Activated naive CD4-positive, alpha-beta T cell treated with anti-CD3 and anti-CD28 coated beads, Interleukin-2, amount 50 U/mL, for 72 hours (primary cell): ENCODE data around the gene RFPL3. TPM values are rescaled to one million over a fixed set of nuclear protein-coding genes. Genes with fewer than 3 reads are reported as not detected.

ENCODE experiments used
- ATAC-seq, 2 donors: fragments of 150-1000 bp; cut with Tn5 transposase; 2 replicates each; pipeline ENCODE4 v1.10.0; 2021; ENCODE audit warnings: mild to moderate bottlenecking in 2 of 2, moderate library complexity in 2 of 2
- DNase-seq, 2 donors: peaks; one replicate each; pipeline ENCODE4 v3.0.0; 2021 to 2022; ENCODE audit warnings: low spot score in 2 of 2
- H3K27ac Mint-ChIP-seq, 2 donors: one replicate each; pipeline ENCODE4 v1.8.0; 2022; ENCODE audit warnings: mild to moderate bottlenecking in 2 of 2, mixed read lengths in 2 of 2
- H3K36me3 Mint-ChIP-seq, 2 donors: one replicate each; pipeline ENCODE4 v1.8.0; 2022; ENCODE audit warnings: mixed read lengths in 2 of 2
- H3K9me3 Mint-ChIP-seq, 2 donors: one replicate each; pipeline ENCODE4 v1.8.0; 2022; ENCODE audit warnings: mixed read lengths in 2 of 2
- total RNA-seq, 2 donors: library from RNA; stranded (reverse); gene quantifications; one replicate each; pipeline ENCODE4 v1.2.3, GENCODE V29; 2022

RFPL3 gene
- total RNA-seq, 2 donors from 2014 or later: not detected

GRCh38 chr22:32376681-32377080, 19.0 kb downstream of the RFPL3 start:
- Mint-ChIP-seq H3K36me3 (no peaks in the 10 kb centered on the region), H3K27ac (peak overlapping the region in 1 of 2 donors; percentile 30), H3K9me3 (no peaks in the 10 kb centered on the region)
- ATAC-seq: peak in 1 of 2 donors; percentile 18
- no peak for DNase-seq

- peak; percentile 51 to 54 for ATAC-seq
Measured at GRCh38 chr22:32378707-32379272, 21.1 kb downstream of the RFPL3 start.

GRCh38 chr22:32380991-32381390, 23.3 kb downstream of the RFPL3 start:
- no peaks in the 10 kb centered on the region for H3K36me3 Mint-ChIP-seq
- DNase-seq (no peak), ATAC-seq (no peak)
- no peaks in the 10 kb centered on the region for H3K9me3 Mint-ChIP-seq
- H3K27ac Mint-ChIP-seq: no peak overlapping the region

More at GRCh38 chr22:32378707-32379272, 21.1 kb downstream of the RFPL3 start:
- Mint-ChIP-seq H3K36me3 (no peaks in the 10 kb centered on the region), H3K9me3 (no peaks in the 10 kb centered on the region), H3K27ac (no peak overlapping the region)
- DNase-seq: peak in 1 of 2 donors; percentile 15

- H3K36me3 Mint-ChIP-seq: peaks cover 5 to 8% of the 10 kb centered on the region in 2 donors
- no peak overlapping the region for H3K27ac Mint-ChIP-seq
- no peaks in the 10 kb centered on the region for H3K9me3 Mint-ChIP-seq
- no peak for ATAC-seq
- no peak for DNase-seq
Measured at GRCh38 chr22:32385681-32386080, 28.0 kb downstream of the RFPL3 start.

GRCh38 chr22:32389685-32390084, 32.0 kb downstream of the RFPL3 start:
- DNase-seq (peak in 1 of 2 donors; percentile 7), ATAC-seq (peak in 1 of 2 donors; percentile 37)
- Mint-ChIP-seq H3K36me3 (peaks cover 8 to 11% of the 10 kb centered on the region in 2 donors), H3K9me3 (no peaks in the 10 kb centered on the region), H3K27ac (peak overlapping the region; percentile 3 to 80)

GRCh38 chr22:32395107-32395506, 37.4 kb downstream of the RFPL3 start:
- ATAC-seq (peak; percentile 92 to 95), DNase-seq (no peak)
- Mint-ChIP-seq H3K9me3 (no peaks in the 10 kb centered on the region), H3K27ac (peak overlapping the region; percentile 63 to 83), H3K36me3 (peaks cover 2 to 15% of the 10 kb centered on the region in 2 donors)

- H3K27ac Mint-ChIP-seq: no peak overlapping the region
- peaks cover 6 to 17% of the 10 kb centered on the region in 2 donors for H3K36me3 Mint-ChIP-seq
- DNase-seq (no peak), ATAC-seq (no peak)
- no peaks in the 10 kb centered on the region for H3K9me3 Mint-ChIP-seq
Measured at GRCh38 chr22:32396255-32396654, 38.6 kb downstream of the RFPL3 start.

- ATAC-seq: no peak
- H3K36me3 Mint-ChIP-seq: peaks cover 6 to 22% of the 10 kb centered on the region in 2 donors
- no peak overlapping the region for H3K27ac Mint-ChIP-seq
- no peaks in the 10 kb centered on the region for H3K9me3 Mint-ChIP-seq
- DNase-seq: no peak
Measured at GRCh38 chr22:32396746-32397145, 39.1 kb downstream of the RFPL3 start.

- DNase-seq: no peak
- no peak for ATAC-seq
- Mint-ChIP-seq H3K27ac (peak overlapping the region in 1 of 2 donors; percentile 44), H3K36me3 (peaks cover 6 to 26% of the 10 kb centered on the region in 2 donors), H3K9me3 (no peaks in the 10 kb centered on the region)
Measured at GRCh38 chr22:32401486-32401885, 43.8 kb downstream of the RFPL3 start.

GRCh38 chr22:32404021-32404420, 46.4 kb downstream of the RFPL3 start:
- DNase-seq (no peak), ATAC-seq (no peak)
- Mint-ChIP-seq H3K36me3 (peaks cover 11 to 46% of the 10 kb centered on the region in 2 donors), H3K27ac (peak overlapping the region in 1 of 2 donors; percentile 30), H3K9me3 (no peaks in the 10 kb centered on the region)

GRCh38 chr22:32407312-32407711, 49.6 kb downstream of the RFPL3 start:
- DNase-seq: no peak
- no peak overlapping the region for H3K27ac Mint-ChIP-seq
- no peaks in the 10 kb centered on the region for H3K9me3 Mint-ChIP-seq
- H3K36me3 Mint-ChIP-seq: peaks cover 13 to 53% of the 10 kb centered on the region in 2 donors
- ATAC-seq: peak in 1 of 2 donors; percentile 14

GRCh38 chr22:32407936-32408335, 50.3 kb downstream of the RFPL3 start:
- ATAC-seq (no peak), DNase-seq (no peak)
- Mint-ChIP-seq H3K36me3 (peaks cover 15 to 53% of the 10 kb centered on the region in 2 donors), H3K27ac (no peak overlapping the region), H3K9me3 (no peaks in the 10 kb centered on the region)

GRCh38 chr22:32409977-32410376, 52.3 kb downstream of the RFPL3 start:
- H3K27ac Mint-ChIP-seq: peak overlapping the region in 1 of 2 donors; percentile 95
- no peak for ATAC-seq

GRCh38 chr22:32410459-32410858, 52.8 kb downstream of the RFPL3 start:
- Mint-ChIP-seq H3K36me3 (peaks cover 15 to 53% of the 10 kb centered on the region in 2 donors), H3K27ac (peak overlapping the region in 1 of 2 donors; percentile 95), H3K9me3 (no peaks in the 10 kb centered on the region)
- ATAC-seq (no peak), DNase-seq (no peak)

More at GRCh38 chr22:32409977-32410376, 52.3 kb downstream of the RFPL3 start:
- Mint-ChIP-seq H3K36me3 (peaks cover 15 to 53% of the 10 kb centered on the region in 2 donors), H3K9me3 (no peaks in the 10 kb centered on the region)
- no peak for DNase-seq

Other genes starting within 250 kb of the RFPL3 start
- gene C22orf42, start 198.6 kb upstream of the RFPL3 start, total RNA-seq: not detected
- gene RFPL2, start 152.8 kb upstream of the RFPL3 start, total RNA-seq: under 1 TPM in 1 of 2 donors, not detected in 1; 0.29 TPM
- not detected for gene SLC5A4, start 102.5 kb upstream of the RFPL3 start, total RNA-seq
- 10 to 100 TPM; 82.8 to 93.3 TPM for gene RTCB, start 54.4 kb downstream of the RFPL3 start, total RNA-seq
- gene BPIFC, start 106.6 kb downstream of the RFPL3 start, total RNA-seq: not detected
- gene FBXO7, start 116.9 kb downstream of the RFPL3 start, total RNA-seq: 10 to 100 TPM; 71.0 to 93.0 TPM